BJ (cell line): Measurements from ENCODE around the gene ARHGAP5. TPM values are rescaled to one million over a fixed set of nuclear protein-coding genes. Genes with fewer than 3 reads are reported as not detected.

Experiments
- CTCF ChIA-PET: fragments of 350-600 bp; formaldehyde crosslinking; extraction: SDS; loops from one replicate; lab custom pipeline; 2021; ENCODE audit warnings: antibody characterized with exemption, inconsistent platforms; lab: Yijun Ruan, JAX
- POLR2A ChIA-PET: fragments of 300-600 bp; sonication (Branson Sonifier 250); formaldehyde crosslinking; extraction: SDS; loops from one replicate; lab custom pipeline; 2021; ENCODE audit warnings: antibody characterized with exemption; lab: Charles Lee
- DNase-seq: peaks from one replicate; pipeline ENCODE4 v3.0.0-alpha.2; 2011; ENCODE audit warnings: low read depth
- H3K27me3 ChIP-seq: 2 replicates; pipeline ENCODE4 v1.6.0; 2011; ENCODE audit warnings: low read length; ENCODE audit not compliant: control insufficient read depth, insufficient read depth
- H3K36me3 ChIP-seq: 2 replicates; pipeline ENCODE4 v1.5.1; 2011; ENCODE audit warnings: low read length; ENCODE audit not compliant: control insufficient read depth, insufficient read depth
- H3K4me3 ChIP-seq: 2 replicates; pipeline ENCODE4 v1.5.1; 2011; ENCODE audit warnings: low read depth, mild to moderate bottlenecking, control low read depth, low read length
- CTCF ChIP-seq: IDR thresholded peaks from 2 replicates; pipeline ENCODE4 v1.5.1; 2011; ENCODE audit warnings: low read depth, mild to moderate bottlenecking, control low read depth, inconsistent platforms, low read length, moderate library complexity; ENCODE audit not compliant: insufficient read depth
- polyA plus RNA-seq: library from polyadenylated mRNA; depleted of rRNA; stranded (reverse); fragments of >200 nt; gene quantifications from 2 replicates; pipeline ENCODE4 v1.2.3, GENCODE V29; 2011

Gene ARHGAP5
- polyA plus RNA-seq, 1 experiment = 17.4 TPM

GRCh38 chr14:32085182-32085844 is 8.2 kb downstream of the ARHGAP5 start:
- ChIA-PET POLR2A (no interaction called here), CTCF (interaction anchor here (1.0 kb wide), 1 partner anchor 167 kb away, joined by 5 read pairs; no protein-coding TSS in a partner anchor)
- Histone ChIP-seq H3K4me3 (no peak overlapping the region), H3K36me3 (no peaks in the 10 kb centered on the region; the same call in 1 of the 2 replicates), H3K27me3 (no peaks in the 10 kb centered on the region)
- DNase-seq = no peak
- no peak for TF ChIP-seq CTCF

GRCh38 chr14:32085845-32086383 is 8.8 kb downstream of the ARHGAP5 start:
- TF ChIP-seq CTCF = no peak
- DNase-seq = no peak
- POLR2A ChIA-PET = no interaction called here
- no peaks in the 10 kb centered on the region; the same call in 1 of the 2 replicates for H3K36me3 ChIP-seq
- CTCF ChIA-PET = no interaction called here
- H3K27me3 ChIP-seq = no peaks in the 10 kb centered on the region
- H3K4me3 ChIP-seq = no peak overlapping the region

GRCh38 chr14:32087173-32087861 is 10.2 kb downstream of the ARHGAP5 start:
- POLR2A ChIA-PET = no interaction called here
- no peak for TF ChIP-seq CTCF
- no peaks in the 10 kb centered on the region for H3K27me3 ChIP-seq
- H3K4me3 ChIP-seq = no peak overlapping the region
- no peak for DNase-seq
- CTCF ChIA-PET = no interaction called here
- no peaks in the 10 kb centered on the region for H3K36me3 ChIP-seq

GRCh38 chr14:32087907-32088306 is 10.8 kb downstream of the ARHGAP5 start:
- no peak for TF ChIP-seq CTCF
- POLR2A ChIA-PET = no interaction called here
- Histone ChIP-seq H3K27me3 (no peaks in the 10 kb centered on the region), H3K4me3 (no peak overlapping the region), H3K36me3 (no peaks in the 10 kb centered on the region)
- CTCF ChIA-PET = no interaction called here
- no peak for DNase-seq

GRCh38 chr14:32090686-32091085 is 13.6 kb downstream of the ARHGAP5 start:
- no peak for DNase-seq
- Histone ChIP-seq H3K36me3 (no peaks in the 10 kb centered on the region), H3K27me3 (no peaks in the 10 kb centered on the region), H3K4me3 (no peak overlapping the region)
- CTCF ChIA-PET = no interaction called here
- TF ChIP-seq CTCF = no peak
- POLR2A ChIA-PET = no interaction called here
